K562 (cell line): ENCODE data around the gene KCNK10. TPM values are rescaled to one million over a fixed set of nuclear protein-coding genes. Genes with fewer than 3 reads are reported as not detected.

Source experiments
- ATAC-seq: fragments of 200-7000 bp; cut with Tn5 transposase; 3 replicates; pipeline ENCODE4 v1.9.1; 2020; ENCODE audit warnings: moderate library complexity
- BruUV-seq: library from RNA; stranded (reverse); fragments of 400-500 nt; replicated peaks from 2 replicates; lab custom pipeline; 2021; lab: Mats Ljungman, UMichigan
- CTCF ChIA-PET: fragments of 300-600 bp; formaldehyde crosslinking; extraction: SDS; loops from one replicate; lab custom pipeline; 2021; ENCODE audit warnings: low intra/inter-chr PET ratio; lab: Yijun Ruan, JAX
- POLR2A ChIA-PET: fragments of 300-600, 350-650 bp; sonication (Branson Sonifier 250); formaldehyde crosslinking; extraction: SDS; loops from one replicate; lab custom pipeline; 2021; ENCODE audit warnings: antibody characterized with exemption, inconsistent platforms; lab: Yijun Ruan, JAX
- DNase-seq, 4 experiments: peaks; one replicate each; pipeline versions ENCODE4 v3.0.0 to v3.0.0-alpha.2; 2011 to 2018; ENCODE audit warnings: low spot score in 3 of 4, mixed read lengths in 3 of 4; ENCODE audit errors: extremely low read depth in 1 of 4
- FAIRE-seq: peaks from 2 replicates; lab custom pipeline; 2011; peaks lifted over from hg19 to GRCh38; lab: Jason Lieb, UNC
- H2AFZ ChIP-seq: 2 replicates; pipeline ENCODE4 v1.6.0; 2011; ENCODE audit warnings: low read depth, low read length, control low read depth, inconsistent platforms
- H3K27ac ChIP-seq: fragments of 200-600 bp; 3 replicates; pipeline ENCODE4 v1.8.0; 2011; ENCODE audit warnings: low read depth, mild to moderate bottlenecking, control low read depth, inconsistent platforms, low read length, moderate library complexity, mixed read lengths; ENCODE audit errors: extremely low read depth
- H3K27me3 ChIP-seq, 2 experiments: fragments of 300-600 bp in 1 of 2; 2 replicates in 1 of 2; 3 replicates in 1 of 2; pipeline versions ENCODE4 v1.6.0 to v1.8.0; 2011; ENCODE audit warnings: inconsistent platforms in 2 of 2, low read length in 2 of 2, mild to moderate bottlenecking in 1 of 2, mixed read lengths in 1 of 2, moderate library complexity in 1 of 2; ENCODE audit not compliant: control insufficient read depth in 2 of 2, insufficient read depth in 2 of 2
- H3K36me3 ChIP-seq: fragments of 300-600 bp; 3 replicates; pipeline ENCODE4 v1.8.0; 2011; ENCODE audit warnings: mild to moderate bottlenecking, low read length, inconsistent platforms; ENCODE audit not compliant: control insufficient read depth, insufficient read depth
- H3K4me1 ChIP-seq, 2 experiments: fragments of 200-600 bp in 1 of 2; replicated peaks in 1 of 2; 2 replicates in 1 of 2; 3 replicates in 1 of 2; pipeline versions ENCODE4 v1.5.1 to v1.8.0; 2011; ENCODE audit warnings: inconsistent platforms in 2 of 2, low read length in 2 of 2, mild to moderate bottlenecking in 1 of 2, mixed read lengths in 1 of 2, moderate library complexity in 1 of 2; ENCODE audit not compliant: control insufficient read depth in 2 of 2, insufficient read depth in 2 of 2
- H3K4me2 ChIP-seq: 2 replicates; pipeline ENCODE4 v1.6.1; 2011; ENCODE audit warnings: low read length, control low read depth, inconsistent platforms, mixed read lengths; ENCODE audit not compliant: insufficient read depth
- H3K4me3 ChIP-seq: fragments of 200-600 bp; sonication (generic), shearing (Covaris generic); 2 replicates; pipeline ENCODE4 v1.5.1; 2016; ENCODE audit warnings: control low read depth, inconsistent platforms
- H3K79me2 ChIP-seq: fragments of 200-600 bp; 3 replicates; pipeline ENCODE4 v1.8.0; 2011; ENCODE audit warnings: low read length, inconsistent platforms; ENCODE audit not compliant: control insufficient read depth, insufficient read depth
- H3K9ac ChIP-seq, 2 experiments: 2 replicates each; pipeline versions ENCODE4 v1.6.0 to v1.6.1; 2011; ENCODE audit warnings: low read depth in 2 of 2, low read length in 2 of 2, control low read depth in 1 of 2, inconsistent platforms in 1 of 2, mild to moderate bottlenecking in 1 of 2, mixed read lengths in 1 of 2; ENCODE audit not compliant: insufficient read depth in 1 of 2
- H3K9me1 ChIP-seq: one replicate; pipeline ENCODE4 v1.6.0; 2011; ENCODE audit warnings: inconsistent platforms, mild to moderate bottlenecking, low read length, moderate library complexity; ENCODE audit not compliant: control insufficient read depth, insufficient read depth
- H3K9me3 ChIP-seq: replicated peaks from 2 replicates; pipeline ENCODE4 v1.5.1; 2011; ENCODE audit warnings: low read depth, low read length, inconsistent platforms; ENCODE audit not compliant: control insufficient read depth, insufficient read depth
- H4K20me1 ChIP-seq: replicated peaks from 2 replicates; pipeline ENCODE4 v1.6.1; 2011; ENCODE audit warnings: low read length, inconsistent platforms, mixed read lengths; ENCODE audit not compliant: control insufficient read depth, insufficient read depth
- BCOR ChIP-seq: fragments of 450-650 bp; IDR thresholded peaks from 2 replicates; pipeline ENCODE4 v1.6.1; 2016
- BMI1 ChIP-seq: fragments of 150-350 bp; IDR thresholded peaks from 2 replicates; pipeline ENCODE4 v1.6.1; 2014; ENCODE audit warnings: low read length
- ID3 ChIP-seq, 2 experiments: fragments of 250-450 bp in 1 of 2; fragments of 450-650 bp in 1 of 2; sonication (Bioruptor Pico) in 1 of 2; IDR thresholded peaks; 2 replicates each; pipeline versions ENCODE4 v1.6.1 to v1.8.0; 2016 to 2021; ENCODE audit warnings: mild to moderate bottlenecking in 2 of 2, moderate library complexity in 2 of 2, missing compliant biosample characterization in 1 of 2, missing genetic modification characterization in 1 of 2
- IFI16 ChIP-seq: fragments of 250-450 bp; sonication (Bioruptor Pico); IDR thresholded peaks from 2 replicates; pipeline ENCODE4 v2.1.2; 2022; ENCODE audit warnings: mild to moderate bottlenecking, inconsistent platforms
- MCM7 ChIP-seq, 2 experiments: fragments of 450-650 bp; IDR thresholded peaks; 2 replicates each; pipeline ENCODE4 v1.6.1; 2016 to 2018
- MNT ChIP-seq, 2 experiments: fragments of 450-650 bp; conservative IDR thresholded peaks; 2 replicates each; pipeline ENCODE4 v1.6.1; 2017; ENCODE audit warnings: mild to moderate bottlenecking in 2 of 2, moderate library complexity in 2 of 2
- MTA2 ChIP-seq: fragments of 450-650 bp; IDR thresholded peaks from 2 replicates; pipeline ENCODE4 v1.6.1; 2016; ENCODE audit warnings: low read depth
- NELFE ChIP-seq: IDR thresholded peaks from 2 replicates; pipeline ENCODE4 v1.6.1; 2011; ENCODE audit warnings: mild to moderate bottlenecking; ENCODE audit not compliant: insufficient read depth, insufficient read length
- NFYB ChIP-seq: IDR thresholded peaks from 2 replicates; pipeline ENCODE4 v1.6.1; 2011; ENCODE audit warnings: mild to moderate bottlenecking, moderate library complexity; ENCODE audit not compliant: insufficient read length; ENCODE audit errors: extremely low read depth
- TAF9B ChIP-seq: fragments of 450-650 bp; IDR thresholded peaks from 2 replicates; pipeline ENCODE4 v1.6.1; 2018; ENCODE audit warnings: mild to moderate bottlenecking; ENCODE audit not compliant: partially characterized antibody
- TGIF2 ChIP-seq: sonication (generic); formaldehyde crosslinking; IDR thresholded peaks from 2 replicates; pipeline ENCODE4 v1.8.1; 2022; ENCODE audit warnings: mild to moderate bottlenecking, missing genetic modification reagents, moderate library complexity
- TOE1 ChIP-seq, 2 experiments: fragments of 450-650 bp in 1 of 2; sonication (generic) in 1 of 2; formaldehyde crosslinking in 1 of 2; IDR thresholded peaks; 2 replicates each; pipeline versions ENCODE4 v1.7.1 to v1.8.0; 2016 to 2022; ENCODE audit warnings: borderline replicate concordance in 2 of 2, mild to moderate bottlenecking in 2 of 2, antibody characterized with exemption in 1 of 2, inconsistent platforms in 1 of 2, low read depth in 1 of 2, missing genetic modification reagents in 1 of 2, moderate library complexity in 1 of 2
- ZNF184 ChIP-seq: sonication (generic); formaldehyde crosslinking; IDR thresholded peaks from 2 replicates; pipeline ENCODE4 v1.5.0; 2020; ENCODE audit warnings: missing genetic modification reagents
- ZNF324 ChIP-seq: fragments of 250-450 bp; sonication (Bioruptor Pico); IDR thresholded peaks from 2 replicates; pipeline ENCODE4 v1.4.0; 2020; ENCODE audit warnings: mild to moderate bottlenecking
- ZNF436 ChIP-seq: fragments of 250-450, 450-650 bp; sonication (Bioruptor Pico); formaldehyde crosslinking; IDR thresholded peaks from 2 replicates; pipeline ENCODE4 v1.7.0; 2020; ENCODE audit warnings: mild to moderate bottlenecking
- ZNF592 ChIP-seq: fragments of 450-650 bp; IDR thresholded peaks from 2 replicates; pipeline ENCODE4 v1.6.1; 2017; ENCODE audit warnings: antibody characterized with exemption, mild to moderate bottlenecking
- WGBS: fragments of 100-300 bp; shearing (Covaris generic); methylation state at CpG from one replicate; pipeline ENCODE4 v1.1.6; 2016; ENCODE audit warnings: low coverage, mixed read lengths; ENCODE audit not compliant: insufficient coverage; ENCODE audit errors: missing lambda C conversion rate; 5-methylcytosine and 5-hydroxymethylcytosine counted together
- in situ Hi-C: fragments of 300-500 bp; cut with MboI; formaldehyde crosslinking; loops from 4 replicates; pipeline ENCODE4 v1.15.0; 2018; ENCODE audit warnings: inconsistent platforms, mixed read lengths
- intact Hi-C: fragments of 100-400 bp; cut with micrococcal nuclease; formaldehyde crosslinking; loops from 2 replicates; pipeline ENCODE4 v1.14.2; 2022
- polyA plus RNA-seq, 8 experiments: library from polyadenylated mRNA; depleted of rRNA in 4 of 8; stranded (reverse) in 5 of 8; unstranded in 3 of 8; fragments of >200 nt; fragmentation: Nextera tagmentation in 2 of 8; fragmentation: Illumina TruSeq in 1 of 8; extraction: Ambion mirVana in 2 of 8; extraction: Trizol in 1 of 8; gene quantifications; 2 replicates each; pipeline versions ENCODE4 v1.2.1 to v1.2.3, GENCODE V29; 2011 to 2014; ENCODE audit warnings: inconsistent platforms in 1 of 8, missing spikeins in 1 of 8
- total RNA-seq, 7 experiments: library from RNA; depleted of rRNA in 6 of 7; stranded (reverse); fragments of >200 nt in 6 of 7; fragmentation: Illumina TruSeq in 2 of 7; extraction: Trizol in 2 of 7; gene quantifications; 2 replicates each; pipeline versions ENCODE4 v1.2.1 to v1.2.3, GENCODE V29; 2011 to 2021; ENCODE audit warnings: low replicate concordance in 1 of 7

The KCNK10 gene
- total and polyA plus RNA-seq, 9 of the 15 experiments (the other 6 are each of a cell fraction or from before 2014, with no cell fraction given) = not detected

GRCh38 chr14:88140874-88141273 lies 182.2 kb downstream of the KCNK10 start:
- Histone ChIP-seq H3K9me1 (no peaks in the 10 kb centered on the region), H3K9me3 (no peaks in the 10 kb centered on the region), H3K9ac (no peak overlapping the region), H3K4me3 (no peak overlapping the region), H3K27me3 (no peaks in the 10 kb centered on the region), H4K20me1 (no peaks in the 10 kb centered on the region), H2AFZ (no peak overlapping the region), H3K79me2 (no peaks in the 10 kb centered on the region), H3K27ac (no peak overlapping the region), H3K36me3 (no peaks in the 10 kb centered on the region), H3K4me2 (no peak overlapping the region), H3K4me1 (no peaks in the 10 kb centered on the region)
- no peak for ATAC-seq
- TF ChIP-seq TGIF2 (CRISPR knock-in tag) (no peak), TOE1 (IDR thresholded peaks at IDR 0.05; ENCODE audit: borderline replicate concordance) (no peak), TOE1 (CRISPR knock-in tag; IDR thresholded peaks at IDR 0.05; ENCODE audit: borderline replicate concordance, low read depth) (no peak), TAF9B (no peak), IFI16 (CRISPR knock-in tag) (no peak), BMI1 (no peak), MTA2 (no peak), ZNF592 (no peak), ZNF184 (CRISPR knock-in tag) (no peak), ID3 (CRISPR knock-in tag; IDR thresholded peaks at IDR 0.05) (no peak), ID3 (tag; IDR thresholded peaks at IDR 0.05) (no peak), BCOR (no peak), MNT (conservative IDR thresholded peaks at IDR 0.05) (no peak), ZNF324 (CRISPR knock-in tag) (no peak), NELFE (no peak), MCM7 (IDR thresholded peaks at IDR 0.05) (no peak), NFYB (no peak), ZNF436 (CRISPR knock-in tag) (no peak)
- no peak for FAIRE-seq
- in situ Hi-C loops = no loop called here
- intact Hi-C loops = loop anchor here (5.0 kb wide), 1 partner anchor 129 kb away; no protein-coding TSS in a partner anchor
- no peak for DNase-seq
- BruUV-seq = no TSS peak
- ChIA-PET CTCF (no interaction called here), POLR2A (no interaction called here)
- 0% methylated on average over 2 of the region's 3 CpGs for WGBS
